ENCODE measurements around the gene ACTMAP.

- TF ChIP-seq CTCF (IDR thresholded peaks at IDR 0.05) (no peak), POLR2A (IDR thresholded peaks at IDR 0.05) (no peak)
These were observed 29.2 kb downstream of the ACTMAP start for GRCh38 chr19:40721140-40721486.

All from thyroid gland (tissue), 4 donors.